HepG2 (cell line): ENCODE results near the gene SFXN2. TPM values are rescaled to one million over a fixed set of nuclear protein-coding genes. Genes with fewer than 3 reads are reported as not detected.

Experiments used
- ATAC-seq: fragments of 200-7000 bp; cut with Tn5 transposase; 3 replicates; pipeline ENCODE4 v1.9.1; 2020; ENCODE audit warnings: mild to moderate bottlenecking, moderate library complexity
- BruUV-seq: library from RNA; stranded (reverse); fragments of 400-500 nt; replicated peaks from 2 replicates; lab custom pipeline; 2021; lab: Mats Ljungman, UMichigan
- CTCF ChIA-PET: fragments of 300-600 bp; formaldehyde crosslinking; extraction: SDS; loops from one replicate; lab custom pipeline; 2021; ENCODE audit warnings: low total read pairs, inconsistent platforms, low intra/inter-chr PET ratio; lab: Yijun Ruan, JAX
- POLR2A ChIA-PET: fragments of 350-600 bp; sonication (Branson Sonifier 250); formaldehyde crosslinking; loops from one replicate; lab custom pipeline; 2020; ENCODE audit warnings: antibody characterized with exemption, inconsistent platforms; lab: Yijun Ruan, JAX
- DNase-seq: peaks from one replicate; pipeline ENCODE4 v3.0.0-alpha.2; 2015; ENCODE audit warnings: low spot score
- FAIRE-seq: peaks from 3 replicates; lab custom pipeline; 2011; peaks lifted over from hg19 to GRCh38; lab: Jason Lieb, UNC
- H2AFZ ChIP-seq: one replicate; pipeline ENCODE4 v1.6.1; 2011; ENCODE audit warnings: low read length, inconsistent platforms
- H3K27ac ChIP-seq: fragments of 300-600 bp; 3 replicates; pipeline ENCODE4 v1.8.0; 2011; ENCODE audit warnings: mixed run types, mild to moderate bottlenecking, mixed read lengths, low read length, inconsistent platforms; ENCODE audit not compliant: insufficient read depth; ENCODE audit errors: extremely low read length
- H3K27me3 ChIP-seq, 2 experiments: fragments of 200-600 bp in 1 of 2; 2 replicates in 1 of 2; 3 replicates in 1 of 2; pipeline versions ENCODE4 v1.6.0 to v1.8.0; 2011; ENCODE audit warnings: low read length in 2 of 2, mild to moderate bottlenecking in 2 of 2, moderate library complexity in 2 of 2, inconsistent platforms in 1 of 2; ENCODE audit not compliant: insufficient read depth in 2 of 2, control insufficient read depth in 1 of 2
- H3K36me3 ChIP-seq, 2 experiments: fragments of 200-600 bp in 1 of 2; replicated peaks in 1 of 2; 2 replicates in 1 of 2; 3 replicates in 1 of 2; pipeline versions ENCODE4 v1.5.1 to v1.8.0; 2011; ENCODE audit warnings: low read length in 2 of 2, inconsistent platforms in 1 of 2; ENCODE audit not compliant: insufficient read depth in 2 of 2, control insufficient read depth in 1 of 2
- H3K4me1 ChIP-seq: 2 replicates; pipeline ENCODE4 v1.5.1; 2012; ENCODE audit warnings: low read length, inconsistent platforms; ENCODE audit not compliant: insufficient read depth
- H3K4me2 ChIP-seq: 2 replicates; pipeline ENCODE4 v1.6.0; 2011; ENCODE audit warnings: low read depth, low read length, inconsistent platforms
- H3K4me3 ChIP-seq, 3 experiments: fragments of 200-600 bp in 1 of 3; sonication (generic), shearing (Covaris generic) in 1 of 3; replicated peaks in 1 of 3; 2 replicates each; pipeline ENCODE4 v1.5.1; 2011 to 2016; ENCODE audit warnings: low read length in 3 of 3, inconsistent platforms in 2 of 3, low read depth in 2 of 3, mild to moderate bottlenecking in 2 of 3, control low read depth in 1 of 3, mixed read lengths in 1 of 3; ENCODE audit not compliant: insufficient read depth in 1 of 3
- H3K79me2 ChIP-seq: one replicate; pipeline ENCODE4 v1.6.1; 2011; ENCODE audit warnings: low read length, inconsistent platforms; ENCODE audit not compliant: insufficient read depth
- H3K9ac ChIP-seq: 2 replicates; pipeline ENCODE4 v1.6.0; 2011; ENCODE audit warnings: mild to moderate bottlenecking, low read depth, low read length, inconsistent platforms; ENCODE audit not compliant: insufficient read depth
- H3K9me3 ChIP-seq: 2 replicates; pipeline ENCODE4 v1.5.1; 2012; ENCODE audit warnings: mild to moderate bottlenecking, low read length
- H4K20me1 ChIP-seq: 2 replicates; pipeline ENCODE4 v1.6.0; 2011; ENCODE audit warnings: inconsistent platforms, mild to moderate bottlenecking, low read length, moderate library complexity; ENCODE audit not compliant: insufficient read depth
- ELF4 ChIP-seq: sonication (generic); formaldehyde crosslinking; IDR thresholded peaks from 2 replicates; pipeline ENCODE4 v1.5.0; 2020; ENCODE audit warnings: missing genetic modification reagents, mild to moderate bottlenecking, moderate library complexity, borderline replicate concordance
- KAT7 ChIP-seq: IDR thresholded peaks from 2 replicates; pipeline ENCODE4 v1.6.1; 2018; ENCODE audit warnings: borderline replicate concordance, missing compliant biosample characterization
- MAFK ChIP-seq, 2 experiments: IDR thresholded peaks in 1 of 2; conservative IDR thresholded peaks in 1 of 2; 2 replicates each; pipeline ENCODE4 v1.6.1; 2011; ENCODE audit warnings: improper control_type of control experiment in 2 of 2, low read length in 2 of 2
- SIN3A ChIP-seq: IDR thresholded peaks from 2 replicates; pipeline ENCODE4 v1.6.1; 2011; ENCODE audit warnings: low read depth, mild to moderate bottlenecking, control low read depth, low read length, borderline replicate concordance
- SRSF4 ChIP-seq: fragments of 200-400 bp; formaldehyde crosslinking; IDR thresholded peaks from one replicate; pipeline ENCODE4 v1.6.1; 2018; ENCODE audit warnings: mild to moderate bottlenecking, low read depth, low read length, moderate library complexity; ENCODE audit not compliant: poor library complexity, severe bottlenecking
- SRSF9 ChIP-seq: fragments of 200-400 bp; formaldehyde crosslinking; IDR thresholded peaks from 2 replicates; pipeline ENCODE4 v1.6.1; 2018; ENCODE audit warnings: borderline replicate concordance, mild to moderate bottlenecking, low read depth, low read length; ENCODE audit not compliant: insufficient read depth, poor library complexity, severe bottlenecking
- UBTF ChIP-seq: sonication (generic); formaldehyde crosslinking; IDR thresholded peaks from 2 replicates; pipeline ENCODE4 v1.4.0; 2020; ENCODE audit warnings: mild to moderate bottlenecking, missing genetic modification reagents
- ZBTB14 ChIP-seq: sonication (generic); formaldehyde crosslinking; IDR thresholded peaks from 2 replicates; pipeline ENCODE4 v1.4.0; 2020; ENCODE audit warnings: missing genetic modification reagents
- ZNF296 ChIP-seq: sonication (generic); formaldehyde crosslinking; conservative IDR thresholded peaks from 2 replicates; pipeline ENCODE4 v1.5.0; 2020; ENCODE audit warnings: mild to moderate bottlenecking, missing genetic modification reagents
- ZNF510 ChIP-seq: sonication (generic); formaldehyde crosslinking; IDR thresholded peaks from 2 replicates; pipeline ENCODE4 v1.4.0; 2020; ENCODE audit warnings: low read depth, mild to moderate bottlenecking, missing genetic modification reagents
- ZNF772 ChIP-seq: sonication (generic); formaldehyde crosslinking; IDR thresholded peaks from 2 replicates; pipeline ENCODE4 v1.5.0; 2020; ENCODE audit warnings: mild to moderate bottlenecking, missing genetic modification reagents
- ZNF891 ChIP-seq: sonication (generic); formaldehyde crosslinking; IDR thresholded peaks from 2 replicates; pipeline ENCODE4 v1.5.0; 2020; ENCODE audit warnings: mild to moderate bottlenecking, missing genetic modification reagents
- WGBS: methylation state at CpG from one replicate; pipeline ENCODE4 v1.1.6; 2017; ENCODE audit warnings: low lambda C conversion rate; 5-methylcytosine and 5-hydroxymethylcytosine counted together
- in situ Hi-C: cut with HindIII; loops from 2 replicates; pipeline ENCODE4 v1.10.0; 2017; ENCODE audit warnings: low pct_unique_long_range_greater_than_20kb; ENCODE audit not compliant: extremely low pct_ligation_motif_present
- intact Hi-C: fragments of 100-400 bp; cut with micrococcal nuclease; formaldehyde crosslinking; loops from one replicate; pipeline ENCODE4 v1.10.0; 2022; ENCODE audit not compliant: unreplicated experiment
- polyA plus RNA-seq, 8 experiments: library from polyadenylated mRNA; depleted of rRNA in 3 of 8; stranded (reverse) in 7 of 8; unstranded in 1 of 8; fragments of >200 nt; fragmentation: Illumina TruSeq in 4 of 8; extraction: Trizol in 4 of 8; gene quantifications; 2 replicates each; pipeline versions ENCODE4 v1.2.1 to v1.2.3, GENCODE V29; 2011 to 2016; ENCODE audit warnings: low read depth in 4 of 8, missing spikeins in 1 of 8, mixed read lengths in 1 of 8; ENCODE audit not compliant: insufficient read depth in 1 of 8
- total RNA-seq, 5 experiments: library from RNA; depleted of rRNA; stranded (reverse); fragments of >200 nt; fragmentation: Illumina TruSeq; extraction: Trizol; gene quantifications; 2 replicates each; pipeline ENCODE4 v1.2.3, GENCODE V29; 2016; ENCODE audit warnings: low read depth in 1 of 5

The SFXN2 gene
- total and polyA plus RNA-seq, 2 of the 13 experiments (the other 11 are each of a cell fraction or from before 2014, with no cell fraction given): 12.8 to 21.1 TPM

GRCh38 chr10:102776779-102777456 lies 62.5 kb downstream of the SFXN2 start (continued):
- TF ChIP-seq ZBTB14 (no peak), ELF4 (CRISPR knock-in tag) (no peak), ZNF772 (CRISPR knock-in tag) (0 out of 2 replicates have a peak, but pooled peaks have one; percentile 41), ZNF296 (CRISPR knock-in tag) (no peak)

- no peak for FAIRE-seq
- ChIA-PET CTCF (no interaction called here), POLR2A (interaction anchor here (1.0 to 2.7 kb wide), 7 partner anchors 9 to 64 kb away, joined by 3 to 10 read pairs (median 5); partner anchors contain the start of genes ARL3, SFXN2 and WBP1L)
- Histone ChIP-seq H3K27me3 (no peaks in the 10 kb centered on the region; a peak in 1 of 5 replicates), H3K9ac (no peak overlapping the region), H3K4me1 (peaks cover 56% of the 10 kb centered on the region), H2AFZ (no peak overlapping the region), H3K36me3 (0 out of 5 replicates have a peak, but pooled peaks cover 0 to 1% of the 10 kb centered on the region in 2 experiments), H3K9me3 (no peaks in the 10 kb centered on the region), H4K20me1 (no peaks in the 10 kb centered on the region), H3K27ac (no peak overlapping the region), H3K4me2 (no peak overlapping the region; the same call in 1 of the 2 replicates), H3K79me2 (no peaks in the 10 kb centered on the region), H3K4me3 (no peak overlapping the region)
- no peak for ATAC-seq
- WGBS: 93% methylated on average over 17 of the region's 17 CpGs
- in situ Hi-C loops (no loop called here), intact Hi-C loops (loop anchor here (5.0 kb wide), 1 partner anchor 36 kb away; the partner anchor contains the start of gene WBP1L)
- no peak for DNase-seq
- BruUV-seq: no TSS peak
- TF ChIP-seq UBTF (CRISPR knock-in tag) (no peak), KAT7 (CRISPR knock-in tag) (no peak), MAFK (conservative IDR thresholded peaks at IDR 0.05 in 1 of 2, IDR thresholded peaks at IDR 0.05 in 1 of 2; ENCODE audit: low read length in 2 of 2) (no peak), SRSF4 (no peak), ZNF891 (CRISPR knock-in tag) (no peak), ZNF510 (CRISPR knock-in tag) (no peak), SRSF9 (no peak), SIN3A (no peak)
Observed at GRCh38 chr10:102777711-102778453, 63.4 kb downstream of the SFXN2 start.
